Endothelial cell of umbilical vein (primary cell): ENCODE data around the gene NIPA2. TPM values are rescaled to one million over a fixed set of nuclear protein-coding genes. Genes with fewer than 3 reads are reported as not detected.

Experiments used
- BruUV-seq: library from RNA; stranded (reverse); fragments of 400-500 nt; replicated peaks from 2 replicates; lab custom pipeline; 2021; lab: Mats Ljungman, UMichigan
- CTCF ChIA-PET: fragments of 300-600, 350-600 bp; sonication (Branson Sonifier 250); formaldehyde crosslinking; loops from one replicate; lab custom pipeline; 2021; ENCODE audit warnings: antibody characterized with exemption, inconsistent platforms; lab: Charles Lee
- POLR2A ChIA-PET: fragments of 300-600, 350-600 bp; sonication (Branson Sonifier 250); formaldehyde crosslinking; loops from one replicate; lab custom pipeline; 2021; ENCODE audit warnings: antibody characterized with exemption, inconsistent platforms; lab: Charles Lee
- DNase-seq: peaks from one replicate; pipeline ENCODE4 v3.0.0-alpha.2; 2011; ENCODE audit warnings: low read depth, low spot score
- FAIRE-seq: peaks from 2 replicates; lab custom pipeline; 2011; peaks lifted over from hg19 to GRCh38; lab: Jason Lieb, UNC
- H2AFZ ChIP-seq: 2 replicates; pipeline ENCODE4 v1.6.0; 2012; ENCODE audit warnings: low read depth, low read length, control low read depth, inconsistent platforms
- H3K27ac ChIP-seq: 2 replicates; pipeline ENCODE4 v1.5.1; 2011; ENCODE audit warnings: low read depth, mild to moderate bottlenecking, control low read depth, low read length, moderate library complexity; ENCODE audit not compliant: insufficient read depth
- H3K27me3 ChIP-seq, 2 experiments: 2 replicates each; pipeline versions ENCODE4 v1.6.0 to v1.6.1; 2011; ENCODE audit warnings: low read length in 2 of 2, mixed read lengths in 1 of 2; ENCODE audit not compliant: control insufficient read depth in 2 of 2, insufficient read depth in 2 of 2
- H3K36me3 ChIP-seq, 2 experiments: 2 replicates in 1 of 2; 3 replicates in 1 of 2; pipeline ENCODE4 v1.5.1; 2011; ENCODE audit warnings: low read length in 2 of 2, mild to moderate bottlenecking in 1 of 2, moderate library complexity in 1 of 2; ENCODE audit not compliant: control insufficient read depth in 2 of 2, insufficient read depth in 2 of 2; ENCODE audit errors: extremely low read depth in 1 of 2
- H3K4me1 ChIP-seq: 3 replicates; pipeline ENCODE4 v1.5.1; 2011; ENCODE audit warnings: mild to moderate bottlenecking, low read length; ENCODE audit not compliant: control insufficient read depth, insufficient read depth; ENCODE audit errors: extremely low read depth
- H3K4me2 ChIP-seq: 2 replicates; pipeline ENCODE4 v1.6.1; 2011; ENCODE audit warnings: low read length, control low read depth, mixed read lengths; ENCODE audit not compliant: insufficient read depth
- H3K4me3 ChIP-seq, 3 experiments: fragments of 200-600 bp in 1 of 3; sonication (generic), shearing (Covaris generic) in 1 of 3; replicated peaks in 1 of 3; 2 replicates each; pipeline ENCODE4 v1.5.1; 2011 to 2016; ENCODE audit warnings: control low read depth in 3 of 3, low read length in 3 of 3, mild to moderate bottlenecking in 2 of 3, inconsistent platforms in 1 of 3, low read depth in 1 of 3, moderate library complexity in 1 of 3; ENCODE audit not compliant: insufficient read depth in 1 of 3
- H3K79me2 ChIP-seq: 2 replicates; pipeline ENCODE4 v1.6.0; 2012; ENCODE audit warnings: low read length, inconsistent platforms; ENCODE audit not compliant: control insufficient read depth, insufficient read depth
- H3K9ac ChIP-seq: replicated peaks from 2 replicates; pipeline ENCODE3; 2011; ENCODE audit warnings: low read length, control low read depth; ENCODE audit not compliant: insufficient read depth; ENCODE audit errors: extremely low read depth
- H3K9me1 ChIP-seq: replicated peaks from 3 replicates; pipeline ENCODE4 v1.6.0; 2011; ENCODE audit warnings: mild to moderate bottlenecking, low read length; ENCODE audit not compliant: control insufficient read depth, insufficient read depth; ENCODE audit errors: extremely low read depth
- H3K9me3 ChIP-seq: replicated peaks from 2 replicates; pipeline ENCODE4 v1.5.1; 2012; ENCODE audit warnings: low read length, inconsistent platforms; ENCODE audit not compliant: control insufficient read depth, insufficient read depth
- H4K20me1 ChIP-seq: replicated peaks from 2 replicates; pipeline ENCODE3; 2011; ENCODE audit warnings: mild to moderate bottlenecking, low read length; ENCODE audit not compliant: control insufficient read depth, insufficient read depth; ENCODE audit errors: extremely low read depth
- EZH2 ChIP-seq: IDR thresholded peaks from 2 replicates; pipeline ENCODE4 v1.6.1; 2012; ENCODE audit warnings: borderline replicate concordance, low read depth, mild to moderate bottlenecking, moderate library complexity, low read length, inconsistent platforms; ENCODE audit not compliant: severe bottlenecking
- FOS ChIP-seq: IDR thresholded peaks from 2 replicates; pipeline ENCODE4 v1.6.1; 2011; ENCODE audit warnings: mild to moderate bottlenecking, low read length, moderate library complexity, borderline replicate concordance; ENCODE audit not compliant: insufficient read depth
- GATA2 ChIP-seq: IDR thresholded peaks from 2 replicates; pipeline ENCODE4 v1.7.0; 2011; ENCODE audit warnings: low read depth, mild to moderate bottlenecking, moderate library complexity, mixed read lengths, low read length; ENCODE audit not compliant: insufficient read length, insufficient read depth
- JUN ChIP-seq: IDR thresholded peaks from 2 replicates; pipeline ENCODE4 v1.6.1; 2011; ENCODE audit warnings: borderline replicate concordance, low read depth; ENCODE audit not compliant: insufficient read length, insufficient read depth
- MAX ChIP-seq: IDR thresholded peaks from 2 replicates; pipeline ENCODE4 v1.6.1; 2011; ENCODE audit not compliant: insufficient read depth, insufficient read length
- MYC ChIP-seq: IDR thresholded peaks from one replicate; pipeline ENCODE4 v1.6.1; 2011; ENCODE audit warnings: mild to moderate bottlenecking, low read depth, low read length
- POLR2A ChIP-seq: IDR thresholded peaks from 2 replicates; pipeline ENCODE4 v1.6.1; 2012; ENCODE audit warnings: low read depth, mild to moderate bottlenecking, control low read depth, low read length
- POLR2AphosphoS5 ChIP-seq: IDR thresholded peaks from 2 replicates; pipeline ENCODE4 v1.6.1; 2012; ENCODE audit warnings: low read depth, mild to moderate bottlenecking, control low read depth, low read length, moderate library complexity; ENCODE audit not compliant: insufficient read depth
- dilution Hi-C: fragments of 300-500 bp; cut with MboI; formaldehyde crosslinking; loops from one replicate; pipeline ENCODE4 v1.15.0; 2019; ENCODE audit warnings: low sequenced_read_pairs; ENCODE audit not compliant: extremely low pct_ligation_motif_present
- intact Hi-C: fragments of 100-400 bp; cut with micrococcal nuclease; formaldehyde crosslinking; loops from one replicate; pipeline ENCODE4 v1.10.0; 2022
- polyA plus RNA-seq, 4 experiments: library from polyadenylated mRNA; depleted of rRNA in 3 of 4; stranded (reverse) in 3 of 4; unstranded in 1 of 4; fragments of >200 nt; gene quantifications; 2 replicates each; pipeline versions ENCODE4 v1.2.1 to v1.2.3, GENCODE V29; 2011 to 2012; ENCODE audit warnings: missing spikeins in 1 of 4
- total RNA-seq: library from RNA; stranded (reverse); gene quantifications from 2 replicates; pipeline ENCODE4 v1.2.3, GENCODE V29; 2021
- TF ChIP-seq, protein P1 (sequence below), 2 donors: IDR thresholded peaks; 1 replicate in 1 of 2; 2 replicates in 1 of 2; pipeline ENCODE4 v1.5.1; 2011; ENCODE audit warnings: low read length in 2 of 2, mild to moderate bottlenecking in 2 of 2, moderate library complexity in 2 of 2, control low read depth in 1 of 2, inconsistent platforms in 1 of 2, low read depth in 1 of 2; ENCODE audit not compliant: insufficient read depth in 1 of 2; ENCODE audit errors: extremely low read depth in 1 of 2

The NIPA2 gene
- total and polyA plus RNA-seq, 2 donors (not counting 3 experiments of a cell fraction or from before 2014, with no cell fraction given): 55.2 to 75.7 TPM

- H3K79me2 ChIP-seq: peaks cover 51% of the 10 kb centered on the region
- dilution Hi-C loops: no loop called here
- DNase-seq: peak; percentile 36
Observed at GRCh38 chr15:22839046-22839695, 705 bp downstream of the NIPA2 start.

More at GRCh38 chr15:22839046-22839695, 705 bp downstream of the NIPA2 start:
- TF ChIP-seq POLR2AphosphoS5 (no peak), MAX (no peak), GATA2 (no peak), EZH2 (no peak), MYC (no peak), FOS (no peak), JUN (no peak), POLR2A (no peak)
- TF ChIP-seq, protein P1, sequence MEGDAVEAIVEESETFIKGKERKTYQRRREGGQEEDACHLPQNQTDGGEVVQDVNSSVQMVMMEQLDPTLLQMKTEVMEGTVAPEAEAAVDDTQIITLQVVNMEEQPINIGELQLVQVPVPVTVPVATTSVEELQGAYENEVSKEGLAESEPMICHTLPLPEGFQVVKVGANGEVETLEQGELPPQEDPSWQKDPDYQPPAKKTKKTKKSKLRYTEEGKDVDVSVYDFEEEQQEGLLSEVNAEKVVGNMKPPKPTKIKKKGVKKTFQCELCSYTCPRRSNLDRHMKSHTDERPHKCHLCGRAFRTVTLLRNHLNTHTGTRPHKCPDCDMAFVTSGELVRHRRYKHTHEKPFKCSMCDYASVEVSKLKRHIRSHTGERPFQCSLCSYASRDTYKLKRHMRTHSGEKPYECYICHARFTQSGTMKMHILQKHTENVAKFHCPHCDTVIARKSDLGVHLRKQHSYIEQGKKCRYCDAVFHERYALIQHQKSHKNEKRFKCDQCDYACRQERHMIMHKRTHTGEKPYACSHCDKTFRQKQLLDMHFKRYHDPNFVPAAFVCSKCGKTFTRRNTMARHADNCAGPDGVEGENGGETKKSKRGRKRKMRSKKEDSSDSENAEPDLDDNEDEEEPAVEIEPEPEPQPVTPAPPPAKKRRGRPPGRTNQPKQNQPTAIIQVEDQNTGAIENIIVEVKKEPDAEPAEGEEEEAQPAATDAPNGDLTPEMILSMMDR (IDR thresholded peaks at IDR 0.05; ENCODE audit: extremely low read depth in 1 of 2, insufficient read depth in 1 of 2, low read depth in 1 of 2, low read length in 2 of 2): no peak
- BruUV-seq: TSS peak; percentile 55
- Histone ChIP-seq H3K4me2 (peak overlapping the region; percentile 96), H3K9me3 (no peaks in the 10 kb centered on the region), H4K20me1 (peaks cover 4% of the 10 kb centered on the region), H3K36me3 (peaks cover 2 to 5% of the 10 kb centered on the region in 2 experiments), H3K4me1 (peaks cover 15% of the 10 kb centered on the region), H3K27ac (peak overlapping the region; percentile 92), H2AFZ (peak overlapping the region; percentile 92), H3K9me1 (no peaks in the 10 kb centered on the region), H3K27me3 (no peaks in the 10 kb centered on the region), H3K9ac (peak overlapping the region; percentile 88), H3K4me3 (peak overlapping the region; percentile 69 to 98 (median 87))
- ChIA-PET CTCF (interaction anchor here (0.8 to 1.8 kb wide), 3 partner anchors 12 to 197 kb away, joined by 3 to 6 read pairs (median 5); no protein-coding TSS in a partner anchor), POLR2A (no interaction called here)
- intact Hi-C loops: loop anchor here (2.0 kb wide), 1 partner anchor 140 kb away; no protein-coding TSS in a partner anchor
- no peak for FAIRE-seq
